NCI-H2196 treated with DMSO at 0.1 percent for 48 hours (cell line): ENCODE measurements around the gene DRC1.
A peak's percentile ranks its signal among the peaks of the same experiment; 100 is the strongest.

ENCODE experiments used
- DNase-seq: peaks from one replicate; lab custom pipeline; 2025; ENCODE audit not compliant: unreplicated experiment; lab: John Stamatoyannopoulos, UW

Gene DRC1

GRCh38 chr2:26489213-26489850 is 87.6 kb downstream of the DRC1 start:
- DNase-seq = no peak

DNA sequence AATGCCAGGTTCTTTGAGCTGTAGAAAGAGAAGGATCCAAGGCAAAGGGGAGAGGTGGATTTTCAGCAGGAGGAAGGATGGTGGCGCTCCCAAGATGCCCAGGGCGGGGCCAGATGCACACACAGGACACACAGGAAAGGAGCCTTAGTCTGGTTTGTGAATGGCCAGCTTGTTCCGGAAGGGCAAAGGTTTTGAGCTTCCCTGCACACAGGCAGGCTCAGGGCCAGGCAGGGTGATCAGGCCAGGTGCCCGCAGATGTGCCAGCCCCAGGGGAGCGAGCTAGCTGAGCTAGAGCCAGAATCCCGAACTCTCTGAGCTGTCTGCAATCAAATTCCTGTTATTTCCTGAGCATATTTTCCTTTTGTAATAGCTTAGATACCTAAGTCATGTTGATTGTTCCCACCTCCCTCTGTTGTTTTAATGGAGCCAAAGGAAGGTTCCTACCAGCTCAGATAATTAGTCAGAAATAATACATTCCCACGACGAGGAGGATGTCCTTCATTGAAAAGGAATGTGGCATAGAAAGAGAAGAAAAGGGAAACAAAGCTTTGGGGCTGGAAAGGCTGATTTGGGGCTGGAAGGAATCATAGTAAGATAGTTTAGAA is 89.9 kb downstream of the DRC1 start:
- no peak for DNase-seq

- DNase-seq = no peak
Observed at GRCh38 chr2:26492749-26493515, 91.2 kb downstream of the DRC1 start.

GRCh38 chr2:26493566-26493965 is 91.8 kb downstream of the DRC1 start:
- DNase-seq = no peak

- no peak for DNase-seq
Observed at GRCh38 chr2:26494199-26494598, 92.5 kb downstream of the DRC1 start.

DNA sequence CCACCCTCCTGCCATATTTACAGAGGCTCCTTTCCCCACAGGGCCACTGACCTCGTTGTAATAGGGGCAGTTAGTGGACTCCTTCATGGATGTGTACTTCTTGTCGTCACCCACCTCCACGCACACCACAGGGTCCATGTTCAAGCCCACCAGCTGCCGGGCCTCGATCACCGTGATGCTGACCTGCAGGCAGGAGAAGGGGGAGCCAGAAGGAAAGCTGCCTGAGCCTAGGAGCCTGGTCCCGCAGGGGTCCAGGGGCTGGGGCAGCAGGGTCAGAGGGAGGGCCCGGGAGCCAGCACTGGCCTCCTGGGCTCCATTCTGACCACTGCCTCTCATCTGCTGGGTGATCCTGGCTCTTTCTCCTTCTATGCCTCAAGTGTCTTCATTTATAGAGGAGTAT is 93.2 kb downstream of the DRC1 start:
- DNase-seq = no peak

DNA sequence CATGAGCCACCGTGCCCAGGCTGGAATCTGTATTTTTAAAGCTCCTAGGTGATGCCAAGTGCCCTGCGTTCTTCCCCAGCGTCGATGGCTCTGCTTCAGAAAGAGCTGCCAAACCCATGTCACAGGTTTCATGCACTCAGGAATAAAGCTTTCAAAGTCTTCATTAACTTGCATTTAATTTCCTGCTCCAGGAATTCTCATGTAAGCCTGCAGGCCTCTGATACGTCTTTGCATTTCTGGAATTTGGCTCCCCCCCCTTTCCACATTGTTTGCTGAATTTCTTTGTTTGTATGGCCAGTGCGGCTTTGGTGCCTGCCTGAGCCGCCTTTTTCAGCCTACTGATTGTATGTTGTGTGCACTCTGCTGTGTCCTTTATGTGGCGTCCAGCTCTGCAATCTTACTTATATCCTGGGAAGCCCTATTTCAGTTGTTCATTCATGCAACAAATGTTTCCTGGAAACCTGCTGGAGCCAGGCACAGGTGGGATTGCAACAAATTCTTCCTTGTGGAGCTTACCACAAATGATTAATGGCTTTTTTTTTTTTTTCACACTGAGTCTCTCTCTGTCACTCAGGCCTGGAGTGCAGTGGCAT is 94.1 kb downstream of the DRC1 start:
- DNase-seq = no peak

GRCh38 chr2:26500406-26500805 is 98.7 kb downstream of the DRC1 start:
- DNase-seq = no peak

GRCh38 chr2:26503231-26503880 is 101.6 kb downstream of the DRC1 start:
- DNase-seq = peak; percentile 89

- no peak for DNase-seq
Observed at GRCh38 chr2:26504002-26504401, 102.3 kb downstream of the DRC1 start.

- no peak for DNase-seq
Observed at GRCh38 chr2:26506279-26506678, 104.6 kb downstream of the DRC1 start.
